K562 (cell line): ENCODE measurements around the gene EIF1. TPM values are rescaled to one million over a fixed set of nuclear protein-coding genes. Genes with fewer than 3 reads are reported as not detected.

Source experiments
- ARNT ChIP-seq, 2 experiments: fragments of 450-650 bp; IDR thresholded peaks; 2 replicates each; pipeline ENCODE4 v1.6.1; 2016; ENCODE audit warnings: mild to moderate bottlenecking in 1 of 2
- BHLHE40 ChIP-seq: IDR thresholded peaks from 2 replicates; pipeline ENCODE4 v1.6.1; 2011; ENCODE audit warnings: low read length, improper control_type of control experiment
- CBX5 ChIP-seq: IDR thresholded peaks from 2 replicates; pipeline ENCODE4 v1.6.1; 2014; ENCODE audit warnings: low read depth, borderline replicate concordance
- CXXC5 ChIP-seq: fragments of 250-450 bp; sonication (Bioruptor Pico); IDR thresholded peaks from 2 replicates; pipeline ENCODE4 v1.8.0; 2022; ENCODE audit warnings: inconsistent platforms, mild to moderate bottlenecking, moderate library complexity
- DDX20 ChIP-seq: fragments of 450-650 bp; IDR thresholded peaks from 2 replicates; pipeline ENCODE4 v1.6.1; 2016; ENCODE audit warnings: missing genetic modification characterization, low read depth, mild to moderate bottlenecking, missing compliant biosample characterization, moderate library complexity
- DPF2 ChIP-seq: fragments of 450-650 bp; IDR thresholded peaks from 2 replicates; pipeline ENCODE4 v1.6.1; 2016
- MAFF ChIP-seq: IDR thresholded peaks from 2 replicates; pipeline ENCODE4 v1.6.1; 2012; ENCODE audit warnings: low read length, improper control_type of control experiment
- MEIS2 ChIP-seq: fragments of 450-650 bp; IDR thresholded peaks from 2 replicates; pipeline ENCODE4 v1.6.1; 2014; ENCODE audit warnings: mild to moderate bottlenecking; ENCODE audit not compliant: partially characterized antibody
- MTA2 ChIP-seq: fragments of 450-650 bp; IDR thresholded peaks from 2 replicates; pipeline ENCODE4 v1.6.1; 2016; ENCODE audit warnings: low read depth
- NCOA2 ChIP-seq, 2 experiments: fragments of 450-650 bp; IDR thresholded peaks; 2 replicates each; pipeline ENCODE4 v1.6.1; 2018; ENCODE audit warnings: mild to moderate bottlenecking in 2 of 2, moderate library complexity in 1 of 2; ENCODE audit not compliant: partially characterized antibody in 2 of 2
- RUNX1 ChIP-seq: sonication (generic); IDR thresholded peaks from 2 replicates; pipeline ENCODE4 v1.6.1; 2016; ENCODE audit warnings: antibody characterized with exemption, low read depth
- SETDB1 ChIP-seq: IDR thresholded peaks from one replicate; pipeline ENCODE4 v1.6.1; 2012; ENCODE audit warnings: low read length, control low read depth, inconsistent platforms
- SMARCA4 ChIP-seq: fragments of 450-650 bp; IDR thresholded peaks from 2 replicates; pipeline ENCODE4 v1.6.1; 2016
- SRSF7 ChIP-seq: fragments of 200-400 bp; formaldehyde crosslinking; optimal IDR thresholded peaks from 2 replicates; pipeline ENCODE3; 2017; ENCODE audit warnings: mild to moderate bottlenecking, low read depth, low read length
- ZBED1 ChIP-seq: IDR thresholded peaks from 2 replicates; pipeline ENCODE4 v1.6.1; 2014
- ZNF785 ChIP-seq: fragments of 250-450 bp; sonication (Bioruptor Pico); IDR thresholded peaks from 2 replicates; pipeline ENCODE4 v1.4.0; 2020; ENCODE audit warnings: mild to moderate bottlenecking
- polyA plus RNA-seq, 8 experiments: library from polyadenylated mRNA; depleted of rRNA in 4 of 8; stranded (reverse) in 5 of 8; unstranded in 3 of 8; fragments of >200 nt; fragmentation: Nextera tagmentation in 2 of 8; fragmentation: Illumina TruSeq in 1 of 8; extraction: Ambion mirVana in 2 of 8; extraction: Trizol in 1 of 8; gene quantifications; 2 replicates each; pipeline versions ENCODE4 v1.2.1 to v1.2.3, GENCODE V29; 2011 to 2014; ENCODE audit warnings: inconsistent platforms in 1 of 8, missing spikeins in 1 of 8
- total RNA-seq, 7 experiments: library from RNA; depleted of rRNA in 6 of 7; stranded (reverse); fragments of >200 nt in 6 of 7; fragmentation: Illumina TruSeq in 2 of 7; extraction: Trizol in 2 of 7; gene quantifications; 2 replicates each; pipeline versions ENCODE4 v1.2.1 to v1.2.3, GENCODE V29; 2011 to 2021; ENCODE audit warnings: low replicate concordance in 1 of 7
- TF ChIP-seq, protein P1 (sequence below): fragments of 450-650 bp; IDR thresholded peaks from 2 replicates; pipeline ENCODE4 v1.7.1; 2018; ENCODE audit warnings: mild to moderate bottlenecking, low read depth; ENCODE audit not compliant: partially characterized antibody
- TF ChIP-seq, protein P2 (sequence below): fragments of 450-650 bp; formaldehyde crosslinking; IDR thresholded peaks from 2 replicates; pipeline ENCODE4 v1.4.0; 2022; ENCODE audit warnings: missing genetic modification characterization
- TF ChIP-seq, protein P3 (sequence below): fragments of 450-650 bp; formaldehyde crosslinking; IDR thresholded peaks from 2 replicates; pipeline ENCODE4 v1.4.0; 2022; ENCODE audit warnings: missing genetic modification characterization
- TF ChIP-seq, protein P4 (sequence below), 2 experiments: IDR thresholded peaks; 2 replicates each; pipeline ENCODE4 v1.6.1; 2012; ENCODE audit warnings: improper control_type of control experiment in 2 of 2, low read depth in 2 of 2, low read length in 2 of 2, borderline replicate concordance in 1 of 2
- TF ChIP-seq, protein P5 (sequence below): fragments of 450-650 bp; formaldehyde crosslinking; IDR thresholded peaks from 2 replicates; pipeline ENCODE4 v1.4.0; 2020; ENCODE audit warnings: mild to moderate bottlenecking
- TF ChIP-seq, protein P6 (sequence below): fragments of 250-450 bp; sonication (Bioruptor Pico); IDR thresholded peaks from 2 replicates; pipeline ENCODE4 v1.9.0; 2021; ENCODE audit warnings: mild to moderate bottlenecking

The EIF1 gene
- total and polyA plus RNA-seq, 9 of the 15 experiments (the other 6 are each of a cell fraction or from before 2014, with no cell fraction given) = 67.0 to 1,204 (median 320) TPM

DNA sequence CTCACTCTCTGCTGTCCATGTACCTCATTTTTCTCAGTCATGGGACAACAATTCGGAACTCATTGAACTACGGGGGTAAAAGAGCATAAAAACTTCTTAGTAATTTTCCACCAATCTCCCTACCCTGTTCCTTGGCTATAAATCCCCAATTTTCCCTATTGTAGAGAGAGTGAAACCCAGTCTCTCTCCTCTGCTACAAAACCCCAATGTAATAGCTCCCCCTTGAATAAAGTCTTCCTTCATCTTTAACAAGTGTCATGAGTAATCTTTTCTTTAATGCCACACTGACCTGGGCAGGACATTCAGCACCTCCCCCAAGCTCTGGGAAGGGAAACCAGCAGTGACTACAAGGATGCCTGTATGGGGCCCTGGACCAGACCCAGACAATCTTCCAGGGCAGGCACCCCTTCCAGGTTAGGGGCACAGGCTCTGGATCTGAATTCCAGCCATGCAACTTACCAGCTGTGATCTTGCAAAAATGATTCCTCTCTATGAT, 10.2 kb upstream of the EIF1 start (continued):
- no peak; the same call in 1 of the 2 replicates for TF ChIP-seq CBX5
- TF ChIP-seq BHLHE40 = no peak; the same call in 1 of the 2 replicates
- TF ChIP-seq, protein P1, sequence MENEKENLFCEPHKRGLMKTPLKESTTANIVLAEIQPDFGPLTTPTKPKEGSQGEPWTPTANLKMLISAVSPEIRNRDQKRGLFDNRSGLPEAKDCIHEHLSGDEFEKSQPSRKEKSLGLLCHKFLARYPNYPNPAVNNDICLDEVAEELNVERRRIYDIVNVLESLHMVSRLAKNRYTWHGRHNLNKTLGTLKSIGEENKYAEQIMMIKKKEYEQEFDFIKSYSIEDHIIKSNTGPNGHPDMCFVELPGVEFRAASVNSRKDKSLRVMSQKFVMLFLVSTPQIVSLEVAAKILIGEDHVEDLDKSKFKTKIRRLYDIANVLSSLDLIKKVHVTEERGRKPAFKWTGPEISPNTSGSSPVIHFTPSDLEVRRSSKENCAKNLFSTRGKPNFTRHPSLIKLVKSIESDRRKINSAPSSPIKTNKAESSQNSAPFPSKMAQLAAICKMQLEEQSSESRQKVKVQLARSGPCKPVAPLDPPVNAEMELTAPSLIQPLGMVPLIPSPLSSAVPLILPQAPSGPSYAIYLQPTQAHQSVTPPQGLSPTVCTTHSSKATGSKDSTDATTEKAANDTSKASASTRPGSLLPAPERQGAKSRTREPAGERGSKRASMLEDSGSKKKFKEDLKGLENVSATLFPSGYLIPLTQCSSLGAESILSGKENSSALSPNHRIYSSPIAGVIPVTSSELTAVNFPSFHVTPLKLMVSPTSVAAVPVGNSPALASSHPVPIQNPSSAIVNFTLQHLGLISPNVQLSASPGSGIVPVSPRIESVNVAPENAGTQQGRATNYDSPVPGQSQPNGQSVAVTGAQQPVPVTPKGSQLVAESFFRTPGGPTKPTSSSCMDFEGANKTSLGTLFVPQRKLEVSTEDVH = peak; percentile 45
- no peak for TF ChIP-seq SMARCA4
- peak; percentile 99 for TF ChIP-seq RUNX1
- no peak for TF ChIP-seq MEIS2
- TF ChIP-seq, protein P2, sequence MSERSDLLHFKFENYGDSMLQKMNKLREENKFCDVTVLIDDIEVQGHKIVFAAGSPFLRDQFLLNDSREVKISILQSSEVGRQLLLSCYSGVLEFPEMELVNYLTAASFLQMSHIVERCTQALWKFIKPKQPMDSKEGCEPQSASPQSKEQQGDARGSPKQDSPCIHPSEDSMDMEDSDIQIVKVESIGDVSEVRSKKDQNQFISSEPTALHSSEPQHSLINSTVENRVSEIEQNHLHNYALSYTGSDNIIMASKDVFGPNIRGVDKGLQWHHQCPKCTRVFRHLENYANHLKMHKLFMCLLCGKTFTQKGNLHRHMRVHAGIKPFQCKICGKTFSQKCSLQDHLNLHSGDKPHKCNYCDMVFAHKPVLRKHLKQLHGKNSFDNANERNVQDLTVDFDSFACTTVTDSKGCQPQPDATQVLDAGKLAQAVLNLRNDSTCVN (CRISPR knock-in tag) = peak; percentile 100
- TF ChIP-seq DPF2 = no peak
- TF ChIP-seq, protein P3, sequence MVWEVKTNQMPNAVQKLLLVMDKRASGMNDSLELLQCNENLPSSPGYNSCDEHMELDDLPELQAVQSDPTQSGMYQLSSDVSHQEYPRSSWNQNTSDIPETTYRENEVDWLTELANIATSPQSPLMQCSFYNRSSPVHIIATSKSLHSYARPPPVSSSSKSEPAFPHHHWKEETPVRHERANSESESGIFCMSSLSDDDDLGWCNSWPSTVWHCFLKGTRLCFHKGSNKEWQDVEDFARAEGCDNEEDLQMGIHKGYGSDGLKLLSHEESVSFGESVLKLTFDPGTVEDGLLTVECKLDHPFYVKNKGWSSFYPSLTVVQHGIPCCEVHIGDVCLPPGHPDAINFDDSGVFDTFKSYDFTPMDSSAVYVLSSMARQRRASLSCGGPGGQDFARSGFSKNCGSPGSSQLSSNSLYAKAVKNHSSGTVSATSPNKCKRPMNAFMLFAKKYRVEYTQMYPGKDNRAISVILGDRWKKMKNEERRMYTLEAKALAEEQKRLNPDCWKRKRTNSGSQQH (CRISPR knock-in tag) = peak; percentile 100
- TF ChIP-seq ZBED1 = peak; percentile 99
- TF ChIP-seq ARNT (IDR thresholded peaks at IDR 0.05) = peak; percentile 59 to 91; a peak in 1 of 4 replicates
- TF ChIP-seq ZNF785 (CRISPR knock-in tag) = no peak
- TF ChIP-seq MTA2 = no peak
- TF ChIP-seq NCOA2 (IDR thresholded peaks at IDR 0.05; ENCODE audit: partially characterized antibody in 2 of 2) = no peak
- no peak for TF ChIP-seq SETDB1
- TF ChIP-seq MAFF = peak; percentile 78
- TF ChIP-seq, protein P4, sequence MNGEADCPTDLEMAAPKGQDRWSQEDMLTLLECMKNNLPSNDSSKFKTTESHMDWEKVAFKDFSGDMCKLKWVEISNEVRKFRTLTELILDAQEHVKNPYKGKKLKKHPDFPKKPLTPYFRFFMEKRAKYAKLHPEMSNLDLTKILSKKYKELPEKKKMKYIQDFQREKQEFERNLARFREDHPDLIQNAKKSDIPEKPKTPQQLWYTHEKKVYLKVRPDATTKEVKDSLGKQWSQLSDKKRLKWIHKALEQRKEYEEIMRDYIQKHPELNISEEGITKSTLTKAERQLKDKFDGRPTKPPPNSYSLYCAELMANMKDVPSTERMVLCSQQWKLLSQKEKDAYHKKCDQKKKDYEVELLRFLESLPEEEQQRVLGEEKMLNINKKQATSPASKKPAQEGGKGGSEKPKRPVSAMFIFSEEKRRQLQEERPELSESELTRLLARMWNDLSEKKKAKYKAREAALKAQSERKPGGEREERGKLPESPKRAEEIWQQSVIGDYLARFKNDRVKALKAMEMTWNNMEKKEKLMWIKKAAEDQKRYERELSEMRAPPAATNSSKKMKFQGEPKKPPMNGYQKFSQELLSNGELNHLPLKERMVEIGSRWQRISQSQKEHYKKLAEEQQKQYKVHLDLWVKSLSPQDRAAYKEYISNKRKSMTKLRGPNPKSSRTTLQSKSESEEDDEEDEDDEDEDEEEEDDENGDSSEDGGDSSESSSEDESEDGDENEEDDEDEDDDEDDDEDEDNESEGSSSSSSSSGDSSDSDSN (IDR thresholded peaks at IDR 0.05; ENCODE audit: borderline replicate concordance in 1 of 2, low read depth in 2 of 2, low read length in 2 of 2) = no peak
- TF ChIP-seq SRSF7 = no peak
- TF ChIP-seq CXXC5 = no peak
- TF ChIP-seq, protein P5, sequence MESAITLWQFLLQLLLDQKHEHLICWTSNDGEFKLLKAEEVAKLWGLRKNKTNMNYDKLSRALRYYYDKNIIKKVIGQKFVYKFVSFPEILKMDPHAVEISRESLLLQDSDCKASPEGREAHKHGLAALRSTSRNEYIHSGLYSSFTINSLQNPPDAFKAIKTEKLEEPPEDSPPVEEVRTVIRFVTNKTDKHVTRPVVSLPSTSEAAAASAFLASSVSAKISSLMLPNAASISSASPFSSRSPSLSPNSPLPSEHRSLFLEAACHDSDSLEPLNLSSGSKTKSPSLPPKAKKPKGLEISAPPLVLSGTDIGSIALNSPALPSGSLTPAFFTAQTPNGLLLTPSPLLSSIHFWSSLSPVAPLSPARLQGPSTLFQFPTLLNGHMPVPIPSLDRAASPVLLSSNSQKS (CRISPR knock-in tag) = peak; percentile 96
- no peak for TF ChIP-seq DDX20 (tag)
- TF ChIP-seq, protein P6, sequence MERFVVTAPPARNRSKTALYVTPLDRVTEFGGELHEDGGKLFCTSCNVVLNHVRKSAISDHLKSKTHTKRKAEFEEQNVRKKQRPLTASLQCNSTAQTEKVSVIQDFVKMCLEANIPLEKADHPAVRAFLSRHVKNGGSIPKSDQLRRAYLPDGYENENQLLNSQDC (CRISPR knock-in tag) = peak; percentile 99
